SK-N-SH (cell line): ENCODE measurements around the gene DPEP2NB. TPM values are rescaled to one million over a fixed set of nuclear protein-coding genes. Genes with fewer than 3 reads are reported as not detected.

Source experiments
- CTCF ChIA-PET: fragments of 300-600, 350-600 bp; formaldehyde crosslinking; extraction: SDS; loops from one replicate; lab custom pipeline; 2021; lab: Yijun Ruan, JAX
- POLR2A ChIA-PET: fragments of 350-600 bp; sonication (Branson Sonifier 250); formaldehyde crosslinking; extraction: SDS; loops from one replicate; lab custom pipeline; 2020; ENCODE audit warnings: antibody characterized with exemption, inconsistent platforms; lab: Yijun Ruan, JAX
- DNase-seq: peaks from one replicate; pipeline ENCODE4 v3.0.0; 2012
- H2AFZ ChIP-seq: fragments of 200-600 bp; sonication (generic); 2 replicates; pipeline ENCODE4 v1.8.1; 2016; ENCODE audit warnings: antibody characterized with exemption, mild to moderate bottlenecking, low read depth
- H3F3A ChIP-seq: fragments of 200-600 bp; sonication (generic); replicated peaks from 2 replicates; pipeline ENCODE3; 2016; ENCODE audit warnings: antibody characterized with exemption, mild to moderate bottlenecking; ENCODE audit not compliant: insufficient read depth
- H3K27ac ChIP-seq, 2 experiments: fragments of 200-500 bp in 1 of 2; fragments of 200-600 bp in 1 of 2; sonication (Bioruptor generic) in 1 of 2; sonication (generic), shearing (Covaris generic) in 1 of 2; 2 replicates each; pipeline versions ENCODE4 v1.5.1 to v1.6.1; 2014 to 2016; ENCODE audit warnings: low read depth in 2 of 2, inconsistent platforms in 1 of 2, low read length in 1 of 2, mild to moderate bottlenecking in 1 of 2, mixed read lengths in 1 of 2
- H3K27me3 ChIP-seq: fragments of 200-600 bp; sonication (generic), shearing (Covaris generic); 2 replicates; pipeline ENCODE4 v1.6.1; 2016; ENCODE audit warnings: mixed run types; ENCODE audit not compliant: insufficient read depth
- H3K36me3 ChIP-seq, 2 experiments: fragments of 200-500 bp in 1 of 2; fragments of 200-600 bp in 1 of 2; sonication (Bioruptor generic) in 1 of 2; sonication (generic) in 1 of 2; replicated peaks in 1 of 2; 2 replicates each; pipeline versions ENCODE3 to v1.5.1; 2014 to 2016; ENCODE audit warnings: low read length in 1 of 2, mild to moderate bottlenecking in 1 of 2; ENCODE audit not compliant: insufficient read depth in 2 of 2, control insufficient read depth in 1 of 2
- H3K4me1 ChIP-seq, 2 experiments: fragments of 200-500 bp in 1 of 2; fragments of 200-600 bp in 1 of 2; sonication (Bioruptor generic) in 1 of 2; sonication (generic), shearing (Covaris generic) in 1 of 2; 2 replicates each; pipeline versions ENCODE4 v1.5.1 to v1.6.1; 2014 to 2016; ENCODE audit warnings: low read depth in 1 of 2, low read length in 1 of 2, mixed run types in 1 of 2; ENCODE audit not compliant: insufficient read depth in 2 of 2, control insufficient read depth in 1 of 2
- H3K4me2 ChIP-seq: fragments of 200-600 bp; sonication (generic), shearing (Covaris generic); 2 replicates; pipeline ENCODE4 v1.6.1; 2017; ENCODE audit warnings: mixed run types
- H3K4me3 ChIP-seq, 2 experiments: fragments of 200-500 bp in 1 of 2; fragments of 200-600 bp in 1 of 2; sonication (Bioruptor generic) in 1 of 2; sonication (generic), shearing (Covaris generic) in 1 of 2; 2 replicates each; pipeline versions ENCODE4 v1.5.1 to v1.8.1; 2014 to 2016; ENCODE audit warnings: low read depth in 2 of 2, inconsistent platforms in 1 of 2, low read length in 1 of 2, mild to moderate bottlenecking in 1 of 2, mixed read lengths in 1 of 2, moderate library complexity in 1 of 2
- H3K79me2 ChIP-seq: fragments of 200-600 bp; sonication (generic); 2 replicates; pipeline ENCODE4 v1.8.1; 2017; ENCODE audit warnings: mild to moderate bottlenecking; ENCODE audit not compliant: insufficient read depth
- H3K9ac ChIP-seq: fragments of 200-600 bp; sonication (generic); 2 replicates; pipeline ENCODE4 v1.6.1; 2017; ENCODE audit warnings: mixed run types
- H3K9me2 ChIP-seq: fragments of 200-600 bp; sonication (generic); 2 replicates; pipeline ENCODE4 v1.6.1; 2017; ENCODE audit warnings: mixed run types
- H3K9me3 ChIP-seq: fragments of 200-600 bp; sonication (generic); 2 replicates; pipeline ENCODE4 v1.6.1; 2017; ENCODE audit warnings: mixed run types, mild to moderate bottlenecking, moderate library complexity
- H4K20me1 ChIP-seq: fragments of 200-600 bp; sonication (generic); 2 replicates; pipeline ENCODE4 v1.6.1; 2017; ENCODE audit warnings: mild to moderate bottlenecking, mixed run types; ENCODE audit not compliant: insufficient read depth
- CHD2 ChIP-seq: fragments of 150-350 bp; IDR thresholded peaks from 2 replicates; pipeline ENCODE4 v1.6.1; 2018; ENCODE audit warnings: low read length; ENCODE audit not compliant: partially characterized antibody
- CTCF ChIP-seq: fragments of 200-600 bp; sonication (generic); IDR thresholded peaks from 2 replicates; pipeline ENCODE4 v1.6.1; 2017; ENCODE audit warnings: antibody characterized with exemption, mild to moderate bottlenecking, moderate library complexity
- EP300 ChIP-seq, 2 experiments: IDR thresholded peaks; 2 replicates each; pipeline versions ENCODE4 v1.4.0 to v1.6.1; 2012; ENCODE audit warnings: borderline replicate concordance in 1 of 2, low read depth in 1 of 2, low read length in 1 of 2
- FOSL2 ChIP-seq: IDR thresholded peaks from 2 replicates; pipeline ENCODE4 v1.4.0; 2012; ENCODE audit warnings: low read depth, mild to moderate bottlenecking, moderate library complexity, borderline replicate concordance
- GABPA ChIP-seq: IDR thresholded peaks from 2 replicates; pipeline ENCODE4 v1.4.0; 2012; ENCODE audit warnings: low read depth, mild to moderate bottlenecking
- IRF3 ChIP-seq: fragments of 150-350 bp; IDR thresholded peaks from 2 replicates; pipeline ENCODE4 v1.6.1; 2016; ENCODE audit warnings: mild to moderate bottlenecking, low read depth, low read length
- JUND ChIP-seq: IDR thresholded peaks from 2 replicates; pipeline ENCODE4 v1.4.0; 2012
- MAX ChIP-seq: IDR thresholded peaks from 2 replicates; pipeline ENCODE4 v1.4.0; 2012; ENCODE audit warnings: low read depth
- MEF2A ChIP-seq: IDR thresholded peaks from 2 replicates; pipeline ENCODE4 v1.4.0; 2012; ENCODE audit warnings: low read depth, borderline replicate concordance
- MXI1 ChIP-seq: IDR thresholded peaks from 2 replicates; pipeline ENCODE4 v1.6.1; 2012; ENCODE audit warnings: mild to moderate bottlenecking, low read depth, low read length, improper control_type of control experiment
- NRF1 ChIP-seq: IDR thresholded peaks from 2 replicates; pipeline ENCODE4 v1.6.1; 2012; ENCODE audit warnings: low read depth, mild to moderate bottlenecking, low read length
- POLR2AphosphoS5 ChIP-seq: IDR thresholded peaks from 2 replicates; pipeline ENCODE4 v1.6.1; 2012; ENCODE audit warnings: low read depth, low read length
- RAD21 ChIP-seq: IDR thresholded peaks from 2 replicates; pipeline ENCODE4 v1.6.1; 2012; ENCODE audit warnings: mild to moderate bottlenecking, low read length
- RCOR1 ChIP-seq: fragments of 150-350 bp; IDR thresholded peaks from 2 replicates; pipeline ENCODE4 v1.6.1; 2017; ENCODE audit warnings: antibody characterized with exemption, low read length
- REST ChIP-seq: IDR thresholded peaks from 2 replicates; pipeline ENCODE4 v1.6.1; 2012; ENCODE audit warnings: mild to moderate bottlenecking, low read depth, low read length, moderate library complexity
- RXRA ChIP-seq: IDR thresholded peaks from 2 replicates; pipeline ENCODE4 v1.4.0; 2012; ENCODE audit warnings: low read depth, mild to moderate bottlenecking, borderline replicate concordance
- SMC3 ChIP-seq: IDR thresholded peaks from 2 replicates; pipeline ENCODE4 v1.6.1; 2012; ENCODE audit warnings: low read depth, low read length, improper control_type of control experiment
- TCF12 ChIP-seq: IDR thresholded peaks from 2 replicates; pipeline ENCODE4 v1.4.0; 2012
- TEAD4 ChIP-seq: IDR thresholded peaks from 2 replicates; pipeline ENCODE4 v1.4.0; 2012; ENCODE audit warnings: mild to moderate bottlenecking, borderline replicate concordance; ENCODE audit not compliant: insufficient read depth
- YY1 ChIP-seq: IDR thresholded peaks from 2 replicates; pipeline ENCODE4 v1.4.0; 2012; ENCODE audit warnings: low read depth, mild to moderate bottlenecking
- ZBTB33 ChIP-seq: IDR thresholded peaks from 2 replicates; pipeline ENCODE4 v1.4.0; 2012; ENCODE audit warnings: low read depth, borderline replicate concordance
- WGBS: methylation state at CpG from one replicate; pipeline ENCODE4 v1.1.6; 2017; ENCODE audit warnings: low lambda C conversion rate; 5-methylcytosine and 5-hydroxymethylcytosine counted together
- polyA plus RNA-seq, 3 experiments: library from polyadenylated mRNA; depleted of rRNA; stranded (reverse); fragments of >200 nt; gene quantifications; 2 replicates each; pipeline ENCODE4 v1.2.3, GENCODE V29; 2012

Gene DPEP2NB
- polyA plus RNA-seq, 1 of the 3 experiments (the other 2 are of a cell fraction), result not detected

GRCh38 chr16:68040506-68041288, 25.0 kb upstream of the DPEP2NB start:
- POLR2A ChIA-PET, result interaction anchor here (1.2 kb wide), 1 partner anchor 106 kb away, joined by 4 read pairs; no protein-coding TSS in a partner anchor
- 73% methylated on average over 13 of the region's 14 CpGs for WGBS
- CTCF ChIA-PET, result interaction anchor here (0.6 to 3.6 kb wide), 55 partner anchors 8 to 526 kb away, joined by 3 to 29 read pairs (median 5); partner anchors contain the start of genes DDX28, DPEP3, DUS2 and NRN1L
- peak; percentile 82 for DNase-seq
- Histone ChIP-seq H3K4me3 (no peak overlapping the region), H3K9me2 (no peaks in the 10 kb centered on the region), H3K27ac (no peak overlapping the region), H3K27me3 (no peaks in the 10 kb centered on the region), H3K9me3 (no peaks in the 10 kb centered on the region), H3K9ac (no peak overlapping the region), H3F3A (no peaks in the 10 kb centered on the region), H3K4me2 (no peak overlapping the region), H2AFZ (no peak overlapping the region), H3K79me2 (no peaks in the 10 kb centered on the region), H3K4me1 (no peaks in the 10 kb centered on the region), H3K36me3 (peaks cover 0 to 3% of the 10 kb centered on the region in 2 experiments), H4K20me1 (no peaks in the 10 kb centered on the region)
- TF ChIP-seq RAD21, result peak; percentile 84
- TF ChIP-seq FOSL2, result no peak
- peak; percentile 69 for TF ChIP-seq SMC3
- TF ChIP-seq RXRA, result no peak
- TF ChIP-seq RCOR1, result no peak
- TF ChIP-seq CHD2, result no peak
- no peak for TF ChIP-seq MXI1
- TF ChIP-seq MAX, result no peak
- TF ChIP-seq EP300 (IDR thresholded peaks at IDR 0.05; ENCODE audit: borderline replicate concordance in 1 of 2, low read depth in 1 of 2, low read length in 1 of 2), result no peak
- no peak for TF ChIP-seq MEF2A
- TF ChIP-seq NRF1, result no peak
- TF ChIP-seq CTCF, result peak; percentile 91
- TF ChIP-seq TEAD4, result no peak
- no peak for TF ChIP-seq POLR2AphosphoS5
- no peak for TF ChIP-seq REST
- no peak for TF ChIP-seq YY1
- TF ChIP-seq JUND, result no peak
- no peak for TF ChIP-seq GABPA
- TF ChIP-seq TCF12, result no peak
- TF ChIP-seq ZBTB33, result no peak
- TF ChIP-seq IRF3, result no peak
